ENCODE data around the gene ZKSCAN8. TPM values are rescaled to one million over a fixed set of nuclear protein-coding genes. Genes with fewer than 3 reads are reported as not detected.
A peak's percentile ranks its signal among the peaks of the same experiment; 100 is the strongest.

The ZKSCAN8 gene
- total RNA-seq, 1 experiment from 2014 or later, result 20.7 TPM

GRCh38 chr6:28134015-28134414, 7.7 kb upstream of the ZKSCAN8 start:
- no peak overlapping the region for H3K4me3 ChIP-seq (replicated peaks in 1 of 2; ENCODE audit: low read depth in 1 of 2, low read length in 2 of 2)
- no TSS peak for BruUV-seq (replicated peaks)
- ATAC-seq, result peak; percentile 67
- no peaks in the 10 kb centered on the region for H3K9me2 ChIP-seq (ENCODE audit: insufficient read depth)
- no peak overlapping the region for H3K27ac ChIP-seq (ENCODE audit: low read depth, low read length)
- H4K20me1 ChIP-seq (ENCODE audit: insufficient read depth), result no peaks in the 10 kb centered on the region
- DNase-seq (ENCODE audit: low read depth, low spot score), result peak; percentile 29
- H3K27me3 ChIP-seq (ENCODE audit: insufficient read depth, low read length), result no peaks in the 10 kb centered on the region
- peaks cover 70% of the 10 kb centered on the region for H3K79me2 ChIP-seq (ENCODE audit: insufficient read depth, low read length)
- intact Hi-C loops (cut with micrococcal nuclease), result loop anchor here (1.0 to 2.0 kb wide), 3 partner anchors 79 to 551 kb away; no protein-coding TSS in a partner anchor
- no peak overlapping the region for H3K9ac ChIP-seq (ENCODE audit: low read length)
- no peak overlapping the region for H3K4me2 ChIP-seq (ENCODE audit: low read length)
- no peak overlapping the region for H2AFZ ChIP-seq (ENCODE audit: low read depth, low read length, poor library complexity, severe bottlenecking)
- peaks cover 6 to 16% of the 10 kb centered on the region in 2 experiments for H3K4me1 ChIP-seq (ENCODE audit: control insufficient read depth in 1 of 2, insufficient read depth in 2 of 2, low read length in 2 of 2)
- RAD21 ChIA-PET (ENCODE audit: low non-redundant PET in 1 of 2, low total read pairs in 2 of 2, uncharacterized antibody in 2 of 2, unreplicated experiment in 2 of 2), result no interaction called here
- no peaks in the 10 kb centered on the region for H3K9me3 ChIP-seq (ENCODE audit: control insufficient read depth in 1 of 2, insufficient read depth in 1 of 2, low read depth in 1 of 2, low read length in 2 of 2)
- H3K36me3 ChIP-seq (ENCODE audit: control insufficient read depth in 1 of 2, insufficient read depth in 2 of 2, low read length in 2 of 2), result peaks cover 9 to 10% of the 10 kb centered on the region in 2 experiments; a peak in 2 of 4 replicates
- TF ChIP-seq, protein P1, sequence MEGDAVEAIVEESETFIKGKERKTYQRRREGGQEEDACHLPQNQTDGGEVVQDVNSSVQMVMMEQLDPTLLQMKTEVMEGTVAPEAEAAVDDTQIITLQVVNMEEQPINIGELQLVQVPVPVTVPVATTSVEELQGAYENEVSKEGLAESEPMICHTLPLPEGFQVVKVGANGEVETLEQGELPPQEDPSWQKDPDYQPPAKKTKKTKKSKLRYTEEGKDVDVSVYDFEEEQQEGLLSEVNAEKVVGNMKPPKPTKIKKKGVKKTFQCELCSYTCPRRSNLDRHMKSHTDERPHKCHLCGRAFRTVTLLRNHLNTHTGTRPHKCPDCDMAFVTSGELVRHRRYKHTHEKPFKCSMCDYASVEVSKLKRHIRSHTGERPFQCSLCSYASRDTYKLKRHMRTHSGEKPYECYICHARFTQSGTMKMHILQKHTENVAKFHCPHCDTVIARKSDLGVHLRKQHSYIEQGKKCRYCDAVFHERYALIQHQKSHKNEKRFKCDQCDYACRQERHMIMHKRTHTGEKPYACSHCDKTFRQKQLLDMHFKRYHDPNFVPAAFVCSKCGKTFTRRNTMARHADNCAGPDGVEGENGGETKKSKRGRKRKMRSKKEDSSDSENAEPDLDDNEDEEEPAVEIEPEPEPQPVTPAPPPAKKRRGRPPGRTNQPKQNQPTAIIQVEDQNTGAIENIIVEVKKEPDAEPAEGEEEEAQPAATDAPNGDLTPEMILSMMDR (IDR thresholded peaks at IDR 0.05 in 2 of 3, conservative IDR thresholded peaks at IDR 0.05 in 1 of 3; ENCODE audit: borderline replicate concordance in 1 of 3, insufficient read depth in 1 of 3, low read depth in 2 of 3, low read length in 2 of 3), result peak; percentile 56 to 62 (median 61); a peak in 5 of 6 replicates
- TF ChIP-seq RAD21 (IDR thresholded peaks at IDR 0.05; ENCODE audit: low read depth) (peak; percentile 75), CBX3 (IDR thresholded peaks at IDR 0.05; ENCODE audit: low read depth) (no peak)
- POLR2A ChIA-PET, result no interaction called here
- CTCF ChIA-PET, result no interaction called here

GRCh38 chr6:28134716-28135115, 7.0 kb upstream of the ZKSCAN8 start:
- H3K4me2 ChIP-seq (ENCODE audit: low read length), result no peak overlapping the region
- H3K9ac ChIP-seq (ENCODE audit: low read length), result no peak overlapping the region
- no peak overlapping the region for H2AFZ ChIP-seq (ENCODE audit: low read depth, low read length, poor library complexity, severe bottlenecking)
- H3K79me2 ChIP-seq (ENCODE audit: insufficient read depth, low read length), result peaks cover 63% of the 10 kb centered on the region
- ChIA-PET CTCF (no interaction called here), POLR2A (no interaction called here), RAD21 (ENCODE audit: low non-redundant PET in 1 of 2, low total read pairs in 2 of 2, uncharacterized antibody in 2 of 2, unreplicated experiment in 2 of 2) (no interaction called here)
- intact Hi-C loops (cut with micrococcal nuclease), result loop anchor here (1.0 to 2.0 kb wide), 3 partner anchors 78 to 550 kb away; no protein-coding TSS in a partner anchor
- H3K36me3 ChIP-seq (ENCODE audit: control insufficient read depth in 1 of 2, insufficient read depth in 2 of 2, low read length in 2 of 2), result 0 out of 4 replicates have a peak, but pooled peaks cover 3 to 8% of the 10 kb centered on the region in 2 experiments
- H3K4me3 ChIP-seq (replicated peaks in 1 of 2; ENCODE audit: low read depth in 1 of 2, low read length in 2 of 2), result no peak overlapping the region
- no TSS peak for BruUV-seq (replicated peaks)
- H3K9me2 ChIP-seq (ENCODE audit: insufficient read depth), result no peaks in the 10 kb centered on the region
- H3K27me3 ChIP-seq (ENCODE audit: insufficient read depth, low read length), result no peaks in the 10 kb centered on the region
- H3K4me1 ChIP-seq (ENCODE audit: control insufficient read depth in 1 of 2, insufficient read depth in 2 of 2, low read length in 2 of 2), result peaks cover 6 to 16% of the 10 kb centered on the region in 2 experiments
- H3K9me3 ChIP-seq (ENCODE audit: control insufficient read depth in 1 of 2, insufficient read depth in 1 of 2, low read depth in 1 of 2, low read length in 2 of 2), result no peaks in the 10 kb centered on the region
- no peak overlapping the region for H3K27ac ChIP-seq (ENCODE audit: low read depth, low read length)
- ATAC-seq (no peak), DNase-seq (ENCODE audit: low read depth, low spot score) (no peak)
- no peaks in the 10 kb centered on the region for H4K20me1 ChIP-seq (ENCODE audit: insufficient read depth)
- TF ChIP-seq EGR1 (IDR thresholded peaks at IDR 0.05; ENCODE audit: low read depth) (no peak), MAX (IDR thresholded peaks at IDR 0.05) (no peak), YY1 (IDR thresholded peaks at IDR 0.05; ENCODE audit: extremely low read depth, insufficient replicate concordance, low read depth, low read length) (no peak), ZFX (IDR thresholded peaks at IDR 0.05) (no peak), FOSL1 (IDR thresholded peaks at IDR 0.05; ENCODE audit: low read depth) (no peak), EZH2phosphoT487 (IDR thresholded peaks at IDR 0.05; ENCODE audit: borderline replicate concordance) (no peak), POLR2A (IDR thresholded peaks at IDR 0.05; ENCODE audit: borderline replicate concordance, extremely low read depth, insufficient read depth, insufficient read length) (no peak), REST (IDR thresholded peaks at IDR 0.05; ENCODE audit: low read depth) (no peak), CEBPB (IDR thresholded peaks at IDR 0.05; ENCODE audit: low read depth) (no peak)
- TF ChIP-seq, protein P1 (IDR thresholded peaks at IDR 0.05 in 2 of 3, conservative IDR thresholded peaks at IDR 0.05 in 1 of 3; ENCODE audit: borderline replicate concordance in 1 of 3, insufficient read depth in 1 of 3, low read depth in 2 of 3, low read length in 2 of 3), result no peak

All from HCT116 (cell line).